OCI-LY7 (cell line): ENCODE data around the gene RGMB. TPM values are rescaled to one million over a fixed set of nuclear protein-coding genes. Genes with fewer than 3 reads are reported as not detected.

ENCODE experiments used
- BruUV-seq: library from RNA; stranded (reverse); fragments of 400-500 nt; replicated peaks from 2 replicates; lab custom pipeline; 2021; lab: Mats Ljungman, UMichigan
- CTCF ChIA-PET: fragments of 300-600 bp; sonication (Branson Sonifier 250); formaldehyde crosslinking; loops from one replicate; lab custom pipeline; 2022; ENCODE audit warnings: antibody characterized with exemption; ENCODE audit not compliant: unreplicated experiment; lab: Charles Lee
- POLR2A ChIA-PET: fragments of 300-600 bp; sonication (Branson Sonifier 250); formaldehyde crosslinking; loops from one replicate; lab custom pipeline; 2022; ENCODE audit warnings: antibody characterized with exemption; lab: Charles Lee
- DNase-seq: peaks from one replicate; pipeline ENCODE4 v3.0.0-alpha.2; 2015; ENCODE audit warnings: low spot score
- H2AFZ ChIP-seq: fragments of 200-600 bp; sonication (generic), shearing (Covaris generic); 2 replicates; pipeline ENCODE4 v1.6.1; 2014; ENCODE audit warnings: mild to moderate bottlenecking, antibody characterized with exemption, low read length, moderate library complexity
- H3K27ac ChIP-seq: fragments of 200-600 bp; sonication (generic); 2 replicates; pipeline ENCODE4 v1.5.1; 2014; ENCODE audit warnings: mixed run types, low read depth, mild to moderate bottlenecking, moderate library complexity, low read length, inconsistent platforms; ENCODE audit not compliant: poor library complexity, severe bottlenecking
- H3K36me3 ChIP-seq: fragments of 200-600 bp; sonication (generic); 2 replicates; pipeline ENCODE4 v1.6.1; 2014; ENCODE audit warnings: mild to moderate bottlenecking, antibody characterized with exemption, low read length, moderate library complexity, mixed read lengths; ENCODE audit not compliant: insufficient read depth
- H3K4me1 ChIP-seq: fragments of 200-600 bp; sonication (generic); 2 replicates; pipeline ENCODE4 v1.5.1; 2014; ENCODE audit warnings: mild to moderate bottlenecking, low read length; ENCODE audit not compliant: insufficient read depth, poor library complexity, severe bottlenecking
- H3K4me2 ChIP-seq: fragments of 200-600 bp; sonication (generic); 2 replicates; pipeline ENCODE4 v1.6.1; 2014; ENCODE audit warnings: mild to moderate bottlenecking, low read length
- H3K4me3 ChIP-seq: fragments of 200-600 bp; sonication (generic); 2 replicates; pipeline ENCODE4 v1.5.1; 2014; ENCODE audit warnings: mild to moderate bottlenecking, low read depth, low read length; ENCODE audit not compliant: poor library complexity, severe bottlenecking
- H3K79me2 ChIP-seq: fragments of 200-600 bp; sonication (generic); 2 replicates; pipeline ENCODE4 v1.6.1; 2016; ENCODE audit warnings: low read depth, mild to moderate bottlenecking, low read length, moderate library complexity, mixed read lengths; ENCODE audit not compliant: insufficient read depth
- H3K9me2 ChIP-seq: fragments of 200-600 bp; sonication (generic); 2 replicates; pipeline ENCODE4 v1.6.1; 2016; ENCODE audit warnings: mild to moderate bottlenecking, low read length, mixed read lengths; ENCODE audit not compliant: insufficient read depth
- H3K9me3 ChIP-seq: fragments of 200-600 bp; sonication (generic); 2 replicates; pipeline ENCODE4 v1.6.1; 2014; ENCODE audit warnings: mild to moderate bottlenecking, mixed run types, low read length, mixed read lengths
- H4K20me1 ChIP-seq: fragments of 200-600 bp; sonication (generic); 2 replicates; pipeline ENCODE4 v1.6.1; 2014; ENCODE audit warnings: mild to moderate bottlenecking, antibody characterized with exemption, low read length, moderate library complexity, mixed read lengths; ENCODE audit not compliant: insufficient read depth
- EZH2phosphoT487 ChIP-seq: fragments of 200-600 bp; sonication (generic); IDR thresholded peaks from 2 replicates; pipeline ENCODE4 v1.6.1; 2018; ENCODE audit warnings: low read depth, borderline replicate concordance, mild to moderate bottlenecking, mixed run types, antibody characterized with exemption, low read length, moderate library complexity, mixed read lengths
- intact Hi-C: fragments of 100-400 bp; cut with micrococcal nuclease; formaldehyde crosslinking; loops from one replicate; pipeline ENCODE4 v1.10.0; 2022; ENCODE audit not compliant: unreplicated experiment
- total RNA-seq, 2 experiments: library from RNA; depleted of rRNA in 1 of 2; stranded (reverse); fragments of >200 nt in 1 of 2; shearing (Covaris generic) in 1 of 2; gene quantifications; 2 replicates each; pipeline ENCODE4 v1.2.3, GENCODE V29; 2014 to 2022
- TF ChIP-seq, protein P1 (sequence below): fragments of 200-600 bp; sonication (generic); conservative IDR thresholded peaks from 2 replicates; pipeline ENCODE4 v1.5.1; 2014; ENCODE audit warnings: mild to moderate bottlenecking, antibody characterized with exemption, low read length, moderate library complexity, mixed read lengths

Gene RGMB
- total RNA-seq, 2 experiments from 2014 or later: 9.2 to 11.2 TPM

- H2AFZ ChIP-seq: no peak overlapping the region
- H3K4me2 ChIP-seq: no peak overlapping the region
- intact Hi-C loops: no loop called here
- H3K27ac ChIP-seq: no peak overlapping the region
- DNase-seq: no peak
- no peaks in the 10 kb centered on the region for H3K9me3 ChIP-seq
- peaks cover 9% of the 10 kb centered on the region for H4K20me1 ChIP-seq
- no peak overlapping the region for H3K4me3 ChIP-seq
- ChIA-PET POLR2A (interaction anchor here (0.7 to 0.9 kb wide), 3 partner anchors 9 to 1376 kb away, joined by 3 to 6 read pairs (median 3); no protein-coding TSS in a partner anchor), CTCF (no interaction called here)
- BruUV-seq: no TSS peak
- no peaks in the 10 kb centered on the region for H3K9me2 ChIP-seq
- H3K36me3 ChIP-seq: peaks cover 31% of the 10 kb centered on the region
- TF ChIP-seq, protein P1, sequence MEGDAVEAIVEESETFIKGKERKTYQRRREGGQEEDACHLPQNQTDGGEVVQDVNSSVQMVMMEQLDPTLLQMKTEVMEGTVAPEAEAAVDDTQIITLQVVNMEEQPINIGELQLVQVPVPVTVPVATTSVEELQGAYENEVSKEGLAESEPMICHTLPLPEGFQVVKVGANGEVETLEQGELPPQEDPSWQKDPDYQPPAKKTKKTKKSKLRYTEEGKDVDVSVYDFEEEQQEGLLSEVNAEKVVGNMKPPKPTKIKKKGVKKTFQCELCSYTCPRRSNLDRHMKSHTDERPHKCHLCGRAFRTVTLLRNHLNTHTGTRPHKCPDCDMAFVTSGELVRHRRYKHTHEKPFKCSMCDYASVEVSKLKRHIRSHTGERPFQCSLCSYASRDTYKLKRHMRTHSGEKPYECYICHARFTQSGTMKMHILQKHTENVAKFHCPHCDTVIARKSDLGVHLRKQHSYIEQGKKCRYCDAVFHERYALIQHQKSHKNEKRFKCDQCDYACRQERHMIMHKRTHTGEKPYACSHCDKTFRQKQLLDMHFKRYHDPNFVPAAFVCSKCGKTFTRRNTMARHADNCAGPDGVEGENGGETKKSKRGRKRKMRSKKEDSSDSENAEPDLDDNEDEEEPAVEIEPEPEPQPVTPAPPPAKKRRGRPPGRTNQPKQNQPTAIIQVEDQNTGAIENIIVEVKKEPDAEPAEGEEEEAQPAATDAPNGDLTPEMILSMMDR: no peak
- TF ChIP-seq EZH2phosphoT487: no peak
- no peaks in the 10 kb centered on the region for H3K4me1 ChIP-seq
- no peaks in the 10 kb centered on the region for H3K79me2 ChIP-seq
Observed at GRCh38 chr5:98787131-98787719, 13.8 kb downstream of the RGMB start.

DNA sequence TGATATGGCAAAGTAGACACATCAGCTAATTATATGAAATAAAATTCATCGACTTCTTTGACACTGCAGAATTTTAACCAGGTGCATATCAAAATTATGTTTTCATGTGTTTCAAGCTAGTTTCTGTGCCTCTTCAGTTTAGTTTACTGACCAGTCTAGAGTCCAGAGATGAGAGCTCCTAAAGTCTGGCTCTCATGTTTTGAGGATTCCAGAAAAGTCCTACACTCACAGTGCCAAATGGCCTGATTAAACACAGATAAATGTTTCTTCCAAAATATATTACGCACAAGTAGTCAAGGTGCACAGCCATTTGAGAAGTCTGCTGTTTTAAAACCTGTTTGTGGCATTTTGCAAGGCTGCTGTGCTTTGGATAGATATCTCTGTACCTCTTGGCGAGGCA lies 15.6 kb downstream of the RGMB start:
- ChIA-PET POLR2A (interaction anchor here (0.5 to 0.6 kb wide), 2 partner anchors 78 to 889 kb away, joined by 4 read pairs; no protein-coding TSS in a partner anchor), CTCF (no interaction called here)

More for the DNA sequence above, 15.6 kb downstream of the RGMB start:
- Histone ChIP-seq H3K4me1 (no peaks in the 10 kb centered on the region), H3K36me3 (peaks cover 19% of the 10 kb centered on the region), H3K27ac (no peak overlapping the region), H3K9me2 (no peaks in the 10 kb centered on the region), H3K9me3 (no peaks in the 10 kb centered on the region), H2AFZ (no peak overlapping the region), H4K20me1 (peaks cover 9% of the 10 kb centered on the region), H3K4me3 (no peak overlapping the region), H3K79me2 (no peaks in the 10 kb centered on the region), H3K4me2 (no peak overlapping the region)
- no peak for TF ChIP-seq EZH2phosphoT487
- TF ChIP-seq, protein P1: no peak
- BruUV-seq: no TSS peak
- intact Hi-C loops: no loop called here
- no peak for DNase-seq
